ENCODE measurements around the gene IGSF21.

GRCh38 chr1:18187054-18187453 lies 79.5 kb downstream of the IGSF21 start:
- no peak for TF ChIP-seq CTCF (IDR thresholded peaks at IDR 0.05; ENCODE audit: low read length)
- TF ChIP-seq EZH2 (optimal IDR thresholded peaks at IDR 0.05; ENCODE audit: low read depth, low read length) = no peak
- TF ChIP-seq EZH2phosphoT487 (IDR thresholded peaks at IDR 0.05; ENCODE audit: low read length) = no peak
